Left lung (tissue), 10 donors: ENCODE data around the gene PMEPA1. TPM values are rescaled to one million over a fixed set of nuclear protein-coding genes. Genes with fewer than 3 reads are reported as not detected.

Source experiments
- ATAC-seq: fragments of 200-7000 bp; cut with Tn5 transposase; one replicate; pipeline ENCODE4 v1.9.1; 2020; ENCODE audit warnings: moderate library complexity
- DNase-seq, 4 donors: peaks; one replicate each; pipeline ENCODE4 v3.0.0-alpha.2; 2013 to 2020
- H3K27ac ChIP-seq, 2 donors: fragments of 200-600 bp; sonication (generic) in 1 of 2; one replicate each; pipeline versions ENCODE4 v1.5.0 to v1.8.0; 2020 to 2021
- H3K27me3 ChIP-seq, 2 donors: fragments of 200-600 bp; sonication (generic) in 1 of 2; one replicate each; pipeline versions ENCODE4 v1.5.0 to v1.8.0; 2020 to 2021
- H3K36me3 ChIP-seq, 2 donors: fragments of 200-600 bp; sonication (generic) in 1 of 2; one replicate each; pipeline versions ENCODE4 v1.5.0 to v1.8.0; 2020 to 2021
- H3K4me1 ChIP-seq, 2 donors: fragments of 200-600 bp; one replicate each; pipeline ENCODE4 v1.8.0; 2021
- H3K4me3 ChIP-seq, 2 donors: fragments of 200-600 bp; sonication (generic) in 1 of 2; one replicate each; pipeline versions ENCODE4 v1.5.0 to v1.8.0; 2020 to 2021; ENCODE audit warnings: mild to moderate bottlenecking in 1 of 2
- H3K9me3 ChIP-seq, 2 donors: fragments of 200-600 bp; sonication (generic) in 1 of 2; one replicate each; pipeline versions ENCODE4 v1.5.0 to v1.8.0; 2020 to 2021
- intact Hi-C, 2 donors: fragments of 100-400 bp; cut with DNase I; formaldehyde crosslinking; loops; one replicate each; pipeline versions ENCODE4 v1.11.2 to v1.14.2; 2022
- polyA plus RNA-seq, 6 donors: library from polyadenylated mRNA; unstranded; fragments of 120-200 nt; gene quantifications; one replicate each; pipeline ENCODE4 v1.2.1, GENCODE V29; 2013; ENCODE audit not compliant: insufficient read length in 6 of 6
- total RNA-seq, 2 donors: library from RNA; stranded (reverse); fragmentation: NEBNext Ultra II Directional; extraction: Animal tissue kit (Norgen Biotek cat#: 25700); gene quantifications; one replicate each; pipeline ENCODE4 v1.2.1, GENCODE V29; 2021
- TF ChIP-seq, protein P1 (sequence below), 2 donors: fragments of 200-600 bp; sonication (generic) in 1 of 2; IDR thresholded peaks; one replicate each; pipeline versions ENCODE4 v1.5.0 to v1.8.0; 2021; ENCODE audit warnings: antibody characterized with exemption in 2 of 2
- donor health status: DM: no; HTN: yes; CAD: no.
- donor health status: DM: no; HTN: no; CAD: no.

PMEPA1 gene
- total and polyA plus RNA-seq, 8 donors = 19.4 to 109 (median 26.2) TPM

DNA sequence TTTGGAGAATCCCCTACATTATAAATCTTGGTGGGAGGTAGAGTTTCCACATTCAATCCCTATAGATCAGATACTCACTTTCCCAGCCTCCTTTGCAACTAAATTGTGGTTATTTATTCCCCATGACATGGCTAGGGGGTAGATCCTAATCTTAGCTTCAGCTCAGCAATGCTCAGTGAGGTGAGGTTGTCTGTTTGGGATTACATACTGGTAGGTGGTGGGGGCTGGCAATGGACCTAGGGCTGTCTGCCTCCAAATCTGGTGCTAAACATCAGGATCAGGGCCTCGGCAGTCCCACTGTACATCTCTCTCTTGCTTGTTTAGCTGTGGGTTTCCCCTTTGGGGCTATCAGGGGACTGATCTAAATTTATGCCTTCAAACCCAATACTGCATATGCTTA lies 45.8 kb upstream of the PMEPA1 start:
- Histone ChIP-seq H3K27ac (no peak overlapping the region), H3K4me3 (no peak overlapping the region), H3K36me3 (no peaks in the 10 kb centered on the region), H3K9me3 (no peaks in the 10 kb centered on the region), H3K27me3 (no peaks in the 10 kb centered on the region), H3K4me1 (no peaks in the 10 kb centered on the region)
- intact Hi-C loops = no loop called here
- ATAC-seq = no peak
- TF ChIP-seq, protein P1, sequence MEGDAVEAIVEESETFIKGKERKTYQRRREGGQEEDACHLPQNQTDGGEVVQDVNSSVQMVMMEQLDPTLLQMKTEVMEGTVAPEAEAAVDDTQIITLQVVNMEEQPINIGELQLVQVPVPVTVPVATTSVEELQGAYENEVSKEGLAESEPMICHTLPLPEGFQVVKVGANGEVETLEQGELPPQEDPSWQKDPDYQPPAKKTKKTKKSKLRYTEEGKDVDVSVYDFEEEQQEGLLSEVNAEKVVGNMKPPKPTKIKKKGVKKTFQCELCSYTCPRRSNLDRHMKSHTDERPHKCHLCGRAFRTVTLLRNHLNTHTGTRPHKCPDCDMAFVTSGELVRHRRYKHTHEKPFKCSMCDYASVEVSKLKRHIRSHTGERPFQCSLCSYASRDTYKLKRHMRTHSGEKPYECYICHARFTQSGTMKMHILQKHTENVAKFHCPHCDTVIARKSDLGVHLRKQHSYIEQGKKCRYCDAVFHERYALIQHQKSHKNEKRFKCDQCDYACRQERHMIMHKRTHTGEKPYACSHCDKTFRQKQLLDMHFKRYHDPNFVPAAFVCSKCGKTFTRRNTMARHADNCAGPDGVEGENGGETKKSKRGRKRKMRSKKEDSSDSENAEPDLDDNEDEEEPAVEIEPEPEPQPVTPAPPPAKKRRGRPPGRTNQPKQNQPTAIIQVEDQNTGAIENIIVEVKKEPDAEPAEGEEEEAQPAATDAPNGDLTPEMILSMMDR (IDR thresholded peaks at IDR 0.05) = no peak
- DNase-seq = no peak

DNA sequence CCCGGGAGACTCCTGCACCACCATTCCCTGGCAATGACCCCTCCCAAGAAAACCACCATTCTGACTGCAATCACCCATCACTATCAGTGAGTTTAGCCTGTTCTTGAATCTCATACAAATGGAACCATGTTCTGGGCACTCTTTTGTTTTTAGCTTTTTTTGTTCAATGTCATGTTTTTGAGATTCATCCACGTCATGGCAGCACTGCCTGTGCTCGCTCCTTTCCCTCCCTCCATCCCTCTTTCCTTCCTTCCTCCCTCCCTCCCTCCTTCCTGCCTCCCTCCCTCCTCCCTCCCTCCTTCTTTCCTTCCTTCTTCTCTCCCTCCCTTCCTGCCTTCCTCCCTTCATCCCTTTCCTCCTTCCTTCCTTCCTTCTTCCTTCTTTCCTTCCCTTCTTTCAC lies 44.4 kb upstream of the PMEPA1 start:
- intact Hi-C loops = no loop called here

DNA sequence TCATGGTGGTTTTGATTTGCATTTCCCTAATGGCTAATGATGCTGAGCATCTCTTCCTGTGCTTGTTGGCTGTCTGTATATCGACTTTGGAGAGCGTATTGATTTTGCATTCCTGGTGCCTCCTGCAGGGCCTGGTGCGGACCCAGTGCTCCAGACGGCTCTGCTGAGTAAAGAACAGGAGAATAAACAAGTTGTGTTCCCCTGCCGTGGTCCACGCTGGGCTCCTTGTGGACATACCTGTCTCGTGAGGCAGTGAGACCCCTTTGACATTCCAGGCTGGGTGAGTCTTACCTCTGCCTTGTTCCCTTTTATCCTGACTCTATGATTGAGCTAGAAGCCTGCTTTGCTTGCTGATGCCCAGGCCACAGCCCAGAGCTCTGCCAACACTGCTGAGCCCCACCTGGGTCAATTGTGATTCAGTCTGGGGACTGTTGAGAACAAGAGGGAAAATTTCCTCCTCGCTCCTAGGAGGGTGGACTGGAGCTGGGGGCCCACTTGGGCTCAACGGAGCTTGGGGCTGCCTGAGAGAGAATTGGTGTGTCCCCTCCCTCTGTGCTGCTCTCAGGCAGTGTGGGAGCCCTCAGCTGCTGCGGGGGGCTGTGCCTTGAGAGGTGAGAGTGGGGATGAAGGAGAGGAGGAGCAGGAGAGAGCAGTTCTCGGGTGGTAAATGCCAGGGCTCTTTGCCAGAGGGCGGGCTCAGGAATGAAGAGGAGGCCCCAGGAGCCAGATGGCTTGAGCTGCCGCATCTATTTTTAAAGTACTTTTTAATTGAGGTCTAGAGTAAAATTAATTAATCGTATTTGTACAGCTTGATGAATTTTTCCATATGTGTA lies 43.7 kb upstream of the PMEPA1 start:
- no peaks in the 10 kb centered on the region for H3K36me3 ChIP-seq
- no peak for ATAC-seq
- peaks cover 14 to 16% of the 10 kb centered on the region in 2 donors for H3K4me1 ChIP-seq
- no peak overlapping the region for H3K4me3 ChIP-seq
- H3K27ac ChIP-seq = no peak overlapping the region
- peaks cover 0 to 8% of the 10 kb centered on the region in 2 donors for H3K27me3 ChIP-seq
- intact Hi-C loops = no loop called here
- H3K9me3 ChIP-seq = no peaks in the 10 kb centered on the region
- peak in 1 of 4 donors; percentile 25 for DNase-seq
- TF ChIP-seq, protein P1 (IDR thresholded peaks at IDR 0.05) = no peak

More for the DNA sequence above, 44.4 kb upstream of the PMEPA1 start:
- Histone ChIP-seq H3K27ac (no peak overlapping the region), H3K4me3 (no peak overlapping the region), H3K27me3 (peaks cover 0 to 2% of the 10 kb centered on the region in 2 donors), H3K36me3 (no peaks in the 10 kb centered on the region), H3K9me3 (no peaks in the 10 kb centered on the region), H3K4me1 (peaks cover 7 to 9% of the 10 kb centered on the region in 2 donors)
- TF ChIP-seq, protein P1 (IDR thresholded peaks at IDR 0.05) = no peak
- ATAC-seq (no peak), DNase-seq (no peak)

DNA sequence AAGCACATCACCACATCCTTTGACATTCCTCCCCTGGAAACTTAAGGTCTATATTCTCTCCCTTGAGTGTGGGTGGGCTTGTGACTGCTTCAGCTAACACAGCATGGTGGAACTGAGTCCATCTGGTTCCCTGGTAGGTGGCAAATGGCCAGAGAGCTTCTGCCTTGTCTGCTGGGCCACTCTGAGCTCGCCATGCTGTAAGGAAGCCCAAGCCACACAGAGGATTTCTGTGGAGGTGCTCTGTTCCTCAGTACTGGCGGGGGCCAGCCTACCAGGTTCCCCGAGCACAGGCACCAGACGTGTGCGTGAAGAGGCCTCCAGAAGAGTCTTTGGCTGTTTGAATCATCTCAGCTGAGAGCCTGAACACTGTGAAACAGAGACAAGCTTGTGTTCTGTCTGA lies 41.6 kb upstream of the PMEPA1 start:
- Histone ChIP-seq H3K27ac (no peak overlapping the region), H3K9me3 (no peaks in the 10 kb centered on the region), H3K4me3 (no peak overlapping the region), H3K36me3 (no peaks in the 10 kb centered on the region), H3K27me3 (peaks cover 0 to 13% of the 10 kb centered on the region in 2 donors), H3K4me1 (peaks cover 21 to 28% of the 10 kb centered on the region in 2 donors)
- intact Hi-C loops = no loop called here
- no peak for ATAC-seq
- peak in 1 of 4 donors; percentile 15 for DNase-seq
- TF ChIP-seq, protein P1 (IDR thresholded peaks at IDR 0.05) = no peak

DNA sequence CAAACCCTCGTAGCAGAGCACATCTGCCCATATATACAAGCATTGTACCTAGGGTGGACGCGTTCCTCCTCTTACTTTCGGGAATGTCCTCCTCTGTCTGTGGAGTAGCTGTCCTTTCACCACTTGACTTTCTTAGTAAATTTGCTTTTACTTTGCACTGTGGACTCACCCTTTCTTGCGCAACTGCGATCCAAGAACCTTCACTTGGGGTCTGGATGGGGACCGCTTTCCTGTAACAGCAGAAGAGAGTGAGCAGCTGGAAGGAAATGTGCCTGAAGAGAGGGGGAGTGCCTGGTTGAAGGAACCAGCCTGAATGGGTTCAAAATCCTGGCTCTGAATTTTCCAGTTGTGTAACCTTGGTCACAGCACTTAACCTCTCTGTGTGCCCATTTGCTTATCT lies 40.1 kb upstream of the PMEPA1 start:
- Histone ChIP-seq H3K9me3 (no peaks in the 10 kb centered on the region), H3K4me1 (peaks cover 21 to 28% of the 10 kb centered on the region in 2 donors), H3K4me3 (no peak overlapping the region), H3K27me3 (peaks cover 0 to 13% of the 10 kb centered on the region in 2 donors), H3K36me3 (no peaks in the 10 kb centered on the region), H3K27ac (peak overlapping the region; percentile 56 to 68)
- ATAC-seq = peak; percentile 32
- TF ChIP-seq, protein P1 (IDR thresholded peaks at IDR 0.05) = no peak
- intact Hi-C loops = no loop called here
- DNase-seq = peak in 2 of 4 donors; percentile 56
